Activated CD4-positive, alpha-beta memory T cell treated with anti-CD3 and anti-CD28 coated beads, Interleukin-2, amount 10 ng/mL, durations not matched to agents 7 days and 5 days (primary cell): ENCODE measurements around the gene OFD1. TPM values are rescaled to one million over a fixed set of nuclear protein-coding genes. Genes with fewer than 3 reads are reported as not detected.

Source experiments
- CTCF ChIA-PET: fragments of 350-600 bp; sonication (Branson Sonifier 250); formaldehyde crosslinking; loops from one replicate; lab custom pipeline; 2021; ENCODE audit warnings: antibody characterized with exemption, inconsistent platforms; lab: Charles Lee
- POLR2A ChIA-PET: fragments of 350-600 bp; sonication (Branson Sonifier 250); formaldehyde crosslinking; loops from one replicate; lab custom pipeline; 2021; ENCODE audit warnings: antibody characterized with exemption; lab: Charles Lee
- DNase-seq: peaks from one replicate; pipeline ENCODE4 v3.0.0-alpha.2; 2020
- H3K27ac Mint-ChIP-seq: one replicate; pipeline ENCODE4 v1.8.0; 2021; ENCODE audit warnings: mild to moderate bottlenecking, mixed read lengths
- H3K27me3 Mint-ChIP-seq: one replicate; pipeline ENCODE4 v1.8.0; 2021; ENCODE audit warnings: mixed read lengths
- H3K36me3 Mint-ChIP-seq: one replicate; pipeline ENCODE4 v1.8.0; 2021; ENCODE audit warnings: low read depth, mixed read lengths
- H3K4me1 Mint-ChIP-seq: one replicate; pipeline ENCODE4 v1.8.0; 2021; ENCODE audit warnings: mixed read lengths
- H3K4me3 Mint-ChIP-seq: one replicate; pipeline ENCODE4 v1.8.0; 2021; ENCODE audit warnings: mild to moderate bottlenecking, mixed read lengths
- H3K9me3 Mint-ChIP-seq: one replicate; pipeline ENCODE4 v1.8.0; 2021; ENCODE audit warnings: mixed read lengths
- total RNA-seq, 2 experiments: library from RNA; stranded (reverse); gene quantifications; one replicate each; pipeline ENCODE4 v1.2.3, GENCODE V29; 2021

OFD1 gene, protein sequence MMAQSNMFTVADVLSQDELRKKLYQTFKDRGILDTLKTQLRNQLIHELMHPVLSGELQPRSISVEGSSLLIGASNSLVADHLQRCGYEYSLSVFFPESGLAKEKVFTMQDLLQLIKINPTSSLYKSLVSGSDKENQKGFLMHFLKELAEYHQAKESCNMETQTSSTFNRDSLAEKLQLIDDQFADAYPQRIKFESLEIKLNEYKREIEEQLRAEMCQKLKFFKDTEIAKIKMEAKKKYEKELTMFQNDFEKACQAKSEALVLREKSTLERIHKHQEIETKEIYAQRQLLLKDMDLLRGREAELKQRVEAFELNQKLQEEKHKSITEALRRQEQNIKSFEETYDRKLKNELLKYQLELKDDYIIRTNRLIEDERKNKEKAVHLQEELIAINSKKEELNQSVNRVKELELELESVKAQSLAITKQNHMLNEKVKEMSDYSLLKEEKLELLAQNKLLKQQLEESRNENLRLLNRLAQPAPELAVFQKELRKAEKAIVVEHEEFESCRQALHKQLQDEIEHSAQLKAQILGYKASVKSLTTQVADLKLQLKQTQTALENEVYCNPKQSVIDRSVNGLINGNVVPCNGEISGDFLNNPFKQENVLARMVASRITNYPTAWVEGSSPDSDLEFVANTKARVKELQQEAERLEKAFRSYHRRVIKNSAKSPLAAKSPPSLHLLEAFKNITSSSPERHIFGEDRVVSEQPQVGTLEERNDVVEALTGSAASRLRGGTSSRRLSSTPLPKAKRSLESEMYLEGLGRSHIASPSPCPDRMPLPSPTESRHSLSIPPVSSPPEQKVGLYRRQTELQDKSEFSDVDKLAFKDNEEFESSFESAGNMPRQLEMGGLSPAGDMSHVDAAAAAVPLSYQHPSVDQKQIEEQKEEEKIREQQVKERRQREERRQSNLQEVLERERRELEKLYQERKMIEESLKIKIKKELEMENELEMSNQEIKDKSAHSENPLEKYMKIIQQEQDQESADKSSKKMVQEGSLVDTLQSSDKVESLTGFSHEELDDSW
- 10 to 100 TPM; 41.3 to 47.3 TPM for total RNA-seq

DNA sequence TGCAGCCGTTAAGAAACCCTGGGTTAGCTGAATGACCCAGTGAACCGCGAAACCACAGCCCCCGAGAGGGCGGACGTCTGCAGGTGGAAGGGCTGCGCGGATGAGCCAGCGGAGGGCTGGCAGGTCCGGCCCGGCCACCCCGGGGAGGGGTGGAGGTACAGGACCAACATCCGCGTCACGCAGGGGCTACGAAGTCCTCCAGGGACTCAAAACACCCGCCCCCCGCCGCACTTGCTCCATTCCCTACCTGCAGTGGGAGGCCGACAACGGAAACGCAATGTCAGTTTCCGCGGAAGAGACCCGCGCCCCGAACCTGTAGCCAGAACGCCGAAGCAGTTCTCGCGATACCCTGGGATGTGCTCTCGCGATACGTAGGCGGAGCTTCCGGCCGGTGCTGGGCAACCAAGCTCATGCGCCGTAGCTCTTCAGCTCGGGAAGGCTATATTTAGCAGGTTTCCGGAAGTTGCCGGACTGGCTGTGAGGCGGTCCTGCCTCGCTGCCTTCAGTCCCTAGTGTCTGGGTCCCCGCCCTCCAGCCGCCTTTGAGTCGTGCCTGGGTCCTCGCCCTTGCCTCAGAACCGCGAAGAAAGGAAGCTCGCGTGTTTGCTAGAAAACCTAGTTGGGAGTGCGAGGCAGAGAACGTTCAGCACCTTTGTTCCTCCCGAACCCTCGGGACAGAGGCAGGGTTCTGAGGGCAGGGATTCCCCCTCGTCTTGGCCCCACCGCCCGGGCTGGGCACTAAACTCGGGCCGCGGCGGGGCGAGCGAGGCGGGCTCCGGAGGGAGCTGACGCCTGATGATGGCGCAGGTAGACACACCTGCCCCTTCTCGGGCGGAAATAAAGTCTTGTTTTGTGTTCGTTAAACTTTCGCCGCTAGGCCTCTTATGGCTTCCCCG is at the start of gene OFD1, which contains the start of gene TRAPPC2:
Gene OFD1, plus strand, starts transcription at position 471 of the 895 bp plus-strand sequence. Its CDS starts 324 bp downstream, at position 795.
Gene TRAPPC2, minus strand, starts transcription at position 343 of the 895 bp plus-strand sequence. CDS start 14,657 bp downstream, outside the sequence.
- H3K36me3 Mint-ChIP-seq: peaks cover 45% of the 10 kb centered on the region

DNA sequence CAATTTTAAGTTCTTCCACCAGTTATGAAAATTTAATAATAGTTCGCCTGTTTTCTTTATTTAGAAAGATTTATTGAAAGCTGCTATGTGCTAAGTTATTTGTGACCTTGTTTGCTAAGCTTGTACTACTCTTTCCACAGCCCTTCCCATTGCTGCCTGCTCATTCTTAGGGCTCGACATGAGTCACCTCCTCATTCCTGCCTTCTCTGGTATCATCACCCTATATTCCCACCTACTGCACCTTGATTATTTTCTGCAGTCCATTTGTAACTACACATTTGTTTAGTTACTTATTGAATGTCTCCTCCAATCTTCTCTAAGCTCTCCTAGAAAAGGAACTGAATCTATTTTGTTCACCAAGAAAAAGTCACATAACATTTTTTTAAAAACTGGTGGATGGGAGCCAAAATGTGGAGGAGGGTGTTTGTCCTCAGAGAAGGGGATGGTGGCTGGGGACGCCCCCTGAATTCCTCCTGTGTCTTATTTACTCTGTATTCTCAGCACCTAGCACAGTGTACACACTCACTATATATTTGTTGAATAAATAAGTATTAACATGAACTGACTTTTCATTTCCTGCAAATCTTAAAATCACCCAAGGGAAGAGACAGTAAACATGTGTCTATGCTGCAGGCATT is 49.3 kb upstream of the OFD1 start:
- no peak overlapping the region for H3K27ac Mint-ChIP-seq
- H3K4me3 Mint-ChIP-seq: no peak overlapping the region
- DNase-seq: no peak
- no peaks in the 10 kb centered on the region for H3K27me3 Mint-ChIP-seq
- no peaks in the 10 kb centered on the region for H3K9me3 Mint-ChIP-seq
- CTCF ChIA-PET: no interaction called here
- H3K36me3 Mint-ChIP-seq: peaks cover under 1% of the 10 kb centered on the region
- H3K4me1 Mint-ChIP-seq: peaks cover 23% of the 10 kb centered on the region
- POLR2A ChIA-PET: no interaction called here

More for the DNA sequence above, at the start of gene OFD1, which contains the start of gene TRAPPC2:
- H3K4me1 Mint-ChIP-seq: peaks cover 51% of the 10 kb centered on the region
- H3K9me3 Mint-ChIP-seq: no peaks in the 10 kb centered on the region
- CTCF ChIA-PET: interaction anchor here (0.5 to 4.0 kb wide), 9 partner anchors 8 to 298 kb away, joined by 3 to 18 read pairs (median 3); no protein-coding TSS in a partner anchor
- H3K27ac Mint-ChIP-seq: peak within 1 kb of the TSS; percentile 96
- POLR2A ChIA-PET: interaction anchor here (0.7 to 4.7 kb wide), 30 partner anchors 9 to 943 kb away, joined by 3 to 62 read pairs (median 5); partner anchors contain the start of genes GEMIN8, PRPS2, RAB9A and TCEANC
- peak; percentile 92 for DNase-seq
- H3K4me3 Mint-ChIP-seq: peak within 1 kb of the TSS; percentile 90
- no peaks in the 10 kb centered on the region for H3K27me3 Mint-ChIP-seq

DNA sequence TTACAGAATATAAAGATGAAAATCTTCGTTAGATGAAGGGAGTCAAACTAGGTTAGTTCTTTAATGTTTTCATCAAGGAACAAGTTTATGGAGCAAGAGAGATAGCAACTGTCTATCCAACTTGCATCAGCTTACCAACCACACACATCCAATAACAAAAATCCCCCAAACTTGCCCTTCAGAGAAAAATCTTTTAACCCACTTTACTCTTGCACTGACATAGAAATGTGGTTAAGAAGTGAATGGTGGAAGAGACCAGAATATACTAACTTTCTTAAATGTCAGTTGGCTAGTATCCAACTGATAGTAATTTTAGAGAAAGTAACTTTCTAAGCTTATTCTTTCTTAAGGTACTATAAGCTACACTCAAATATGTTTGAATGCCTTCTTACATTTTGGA is 47.3 kb upstream of the OFD1 start:
- Mint-ChIP-seq H3K4me1 (peaks cover 36% of the 10 kb centered on the region), H3K27ac (no peak overlapping the region), H3K9me3 (no peaks in the 10 kb centered on the region), H3K4me3 (no peak overlapping the region), H3K36me3 (peaks cover 6% of the 10 kb centered on the region), H3K27me3 (no peaks in the 10 kb centered on the region)
- CTCF ChIA-PET: interaction anchor here (0.8 to 1.8 kb wide), 4 partner anchors 25 to 345 kb away, joined by 3 to 6 read pairs (median 3); no protein-coding TSS in a partner anchor
- no peak for DNase-seq
- POLR2A ChIA-PET: interaction anchor here (1.5 to 3.9 kb wide), 3 partner anchors 17 to 48 kb away, joined by 5 to 45 read pairs (median 8); partner anchors contain the start of genes OFD1, TCEANC and TRAPPC2

DNA sequence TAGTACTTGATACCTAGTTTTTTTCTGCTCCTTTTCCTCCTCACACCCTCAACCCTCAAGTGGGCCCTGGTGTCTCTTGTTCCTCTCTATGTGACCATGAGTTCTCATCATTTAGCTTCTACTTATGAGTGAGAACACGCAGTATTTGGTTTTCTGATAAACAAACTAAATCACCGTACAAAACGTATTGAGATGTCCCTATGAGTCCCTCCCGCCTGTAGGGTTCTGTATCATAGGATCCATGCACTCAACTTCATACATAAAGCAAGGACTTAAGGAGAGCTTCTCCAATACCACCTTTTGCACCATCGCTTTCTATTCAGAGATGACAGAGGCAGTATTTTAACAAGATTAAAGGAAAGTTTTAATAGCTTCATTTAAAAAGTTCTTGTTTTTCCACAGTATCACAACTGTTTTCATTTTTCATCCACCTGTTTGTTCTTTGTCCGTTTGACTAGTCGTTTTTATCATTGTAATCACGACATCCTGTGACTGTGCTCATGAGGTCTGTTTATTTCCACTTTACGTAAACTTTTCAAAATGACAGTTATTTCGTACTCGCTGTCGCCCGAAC is 46.1 kb upstream of the OFD1 start:
- no peaks in the 10 kb centered on the region for H3K27me3 Mint-ChIP-seq
- no peak for DNase-seq
- H3K4me3 Mint-ChIP-seq: peak overlapping the region; percentile 82
- ChIA-PET CTCF (interaction anchor here (1.0 to 1.8 kb wide), 5 partner anchors 26 to 344 kb away, joined by 3 to 6 read pairs (median 3); no protein-coding TSS in a partner anchor), POLR2A (interaction anchor here (0.7 to 3.9 kb wide), 10 partner anchors 9 to 341 kb away, joined by 3 to 45 read pairs (median 6); partner anchors contain the start of genes OFD1, TCEANC and TRAPPC2)
- peak overlapping the region; percentile 75 for H3K27ac Mint-ChIP-seq
- H3K9me3 Mint-ChIP-seq: no peaks in the 10 kb centered on the region
- H3K4me1 Mint-ChIP-seq: peaks cover 48% of the 10 kb centered on the region
- H3K36me3 Mint-ChIP-seq: peaks cover 6% of the 10 kb centered on the region

DNA sequence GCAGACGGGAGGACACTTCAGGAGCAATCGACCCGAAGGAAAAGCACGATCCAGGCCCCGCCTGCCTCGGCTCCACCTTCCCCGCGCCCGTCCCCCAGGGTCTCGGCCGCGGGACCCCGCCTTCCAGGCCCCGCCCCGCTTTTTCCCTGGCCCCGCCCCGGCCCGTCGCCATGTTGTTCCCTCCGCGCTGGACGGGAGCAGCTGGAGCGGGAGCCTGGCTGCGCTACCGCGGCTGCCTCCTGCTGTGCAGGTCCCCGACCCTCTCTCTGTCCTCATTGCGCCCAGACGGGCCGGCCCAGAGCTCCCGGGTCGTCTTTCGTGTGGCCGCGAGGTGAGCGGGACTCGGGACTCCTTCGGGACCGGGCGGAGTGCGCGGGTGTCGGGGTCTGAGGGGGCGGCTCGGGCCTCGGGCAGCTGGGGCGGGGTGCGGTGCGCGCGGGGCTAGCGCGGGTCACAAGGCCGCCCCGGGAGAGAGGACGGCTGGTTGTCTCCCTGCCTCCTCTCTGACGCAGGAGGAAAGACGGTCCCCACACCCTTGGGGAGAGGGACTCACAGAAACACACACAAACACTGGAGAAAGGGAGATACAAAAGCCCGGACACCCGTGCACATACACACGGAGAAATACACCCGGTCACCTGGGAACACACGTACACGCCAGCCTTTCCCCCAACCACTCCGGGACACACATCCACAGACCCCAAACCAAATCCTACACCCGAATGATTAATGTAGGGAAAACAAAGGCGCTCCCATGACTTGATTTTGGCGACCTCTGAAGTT is 45.4 kb upstream of the OFD1 start, which contains the start of gene RAB9A:
Gene RAB9A, plus strand, starts transcription at position 171 of the 783 bp plus-strand sequence. CDS start 19,619 bp downstream, outside the sequence.
- H3K36me3 Mint-ChIP-seq: peaks cover 6% of the 10 kb centered on the region
- ChIA-PET CTCF (interaction anchor here (1.1 to 2.0 kb wide), 4 partner anchors 27 to 66 kb away, joined by 3 to 7 read pairs (median 4); no protein-coding TSS in a partner anchor), POLR2A (interaction anchor here (0.9 to 3.9 kb wide), 9 partner anchors 8 to 46 kb away, joined by 3 to 45 read pairs (median 6); partner anchors contain the start of genes OFD1, TCEANC and TRAPPC2)
- H3K9me3 Mint-ChIP-seq: no peaks in the 10 kb centered on the region
- H3K27ac Mint-ChIP-seq: peak within 1 kb of the TSS; percentile 75
- H3K4me1 Mint-ChIP-seq: peaks cover 54% of the 10 kb centered on the region
- peak; percentile 78 for DNase-seq
- H3K27me3 Mint-ChIP-seq: no peaks in the 10 kb centered on the region
- H3K4me3 Mint-ChIP-seq: peak within 1 kb of the TSS; percentile 82

DNA sequence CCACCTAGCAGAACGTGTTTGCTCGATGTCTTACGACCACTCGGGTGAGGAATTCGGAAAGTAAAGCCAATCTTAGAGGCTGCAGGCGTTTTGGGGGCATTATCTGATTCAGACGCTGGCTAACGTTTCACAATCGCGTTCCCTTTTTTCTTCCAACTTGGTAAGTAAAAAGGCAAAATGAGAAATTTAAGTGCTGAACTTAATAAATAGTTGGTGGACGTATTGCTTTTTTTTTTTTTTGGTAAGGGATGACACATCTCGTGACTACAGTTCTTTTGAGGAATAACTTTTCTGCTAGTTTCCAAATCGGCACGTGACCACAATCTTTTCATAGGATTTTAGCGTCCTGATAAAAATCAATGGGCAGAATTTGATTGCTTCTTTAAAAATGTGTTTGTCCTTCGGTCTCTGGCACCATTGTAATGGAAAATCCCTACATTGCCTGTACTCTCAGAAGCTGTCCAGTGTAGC is 44.8 kb upstream of the OFD1 start:
- ChIA-PET CTCF (interaction anchor here (2.0 kb wide), 1 partner anchor 27 kb away, joined by 7 read pairs; no protein-coding TSS in a partner anchor), POLR2A (interaction anchor here (1.5 to 3.9 kb wide), 4 partner anchors 7 to 45 kb away, joined by 6 to 45 read pairs (median 12); partner anchors contain the start of genes OFD1 and TRAPPC2)
- peaks cover 58% of the 10 kb centered on the region for H3K4me1 Mint-ChIP-seq
- DNase-seq: no peak
- no peaks in the 10 kb centered on the region for H3K27me3 Mint-ChIP-seq
- peak overlapping the region; percentile 74 for H3K27ac Mint-ChIP-seq
- peaks cover 6% of the 10 kb centered on the region for H3K36me3 Mint-ChIP-seq
- no peaks in the 10 kb centered on the region for H3K9me3 Mint-ChIP-seq
- peak overlapping the region; percentile 82 for H3K4me3 Mint-ChIP-seq

DNA sequence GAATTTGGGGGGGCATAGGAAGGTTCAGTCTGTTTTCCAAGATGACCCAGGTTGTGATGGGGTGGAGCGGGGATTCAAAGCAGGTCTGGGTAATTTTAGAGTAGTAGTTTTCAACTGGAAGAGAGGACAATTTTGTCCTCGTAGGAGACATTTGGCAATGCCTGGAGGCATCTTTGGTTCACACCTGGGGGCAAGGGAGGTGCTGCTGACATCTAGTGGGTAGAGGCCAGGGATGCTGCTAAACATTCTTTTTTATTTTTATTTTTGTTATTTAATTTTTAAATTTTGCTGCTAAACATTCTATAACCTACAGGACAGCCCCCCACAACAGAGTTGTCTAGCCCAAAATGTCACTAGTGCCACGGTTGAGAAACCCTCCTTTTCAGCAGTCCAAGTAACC is 43.7 kb upstream of the OFD1 start:
- Mint-ChIP-seq H3K4me1 (peaks cover 57% of the 10 kb centered on the region), H3K36me3 (peaks cover 13% of the 10 kb centered on the region), H3K4me3 (peak overlapping the region; percentile 82), H3K9me3 (no peaks in the 10 kb centered on the region), H3K27ac (no peak overlapping the region), H3K27me3 (no peaks in the 10 kb centered on the region)
- ChIA-PET CTCF (interaction anchor here (2.0 kb wide), 1 partner anchor 28 kb away, joined by 7 read pairs; no protein-coding TSS in a partner anchor), POLR2A (interaction anchor here (3.0 kb wide), 1 partner anchor 44 kb away, joined by 14 read pairs; the partner anchor contains the start of genes OFD1 and TRAPPC2)
- no peak for DNase-seq

DNA sequence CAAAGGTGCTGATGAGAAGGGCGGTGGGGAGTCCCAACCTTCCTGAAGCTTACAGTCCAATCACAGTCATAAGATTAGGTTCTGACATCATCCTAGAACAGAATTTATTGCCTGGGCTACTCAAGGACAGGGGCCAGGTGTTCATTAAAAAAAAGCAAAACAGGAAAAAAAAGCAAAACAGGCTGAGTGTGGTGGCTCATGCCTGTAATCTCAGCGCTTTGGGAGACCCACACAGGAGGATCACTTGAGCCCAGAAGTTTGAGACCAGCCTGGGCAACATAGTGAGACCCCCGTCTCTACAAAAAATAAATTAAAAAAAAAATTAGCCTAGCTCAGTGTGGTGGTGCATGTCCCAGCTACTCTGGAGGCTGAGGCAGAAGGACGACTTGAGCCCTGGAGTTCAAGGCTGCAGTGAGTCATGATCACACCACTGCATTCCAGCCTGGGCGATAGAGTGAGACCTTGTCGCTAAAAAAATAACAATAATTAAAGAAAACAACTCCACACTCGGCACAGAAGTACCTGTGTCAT is 42.6 kb upstream of the OFD1 start:
- H3K27ac Mint-ChIP-seq: no peak overlapping the region
- no peak for DNase-seq
- H3K27me3 Mint-ChIP-seq: no peaks in the 10 kb centered on the region
- ChIA-PET POLR2A (interaction anchor here (1.2 to 3.0 kb wide), 2 partner anchors 22 to 43 kb away, joined by 3 to 14 read pairs; partner anchors contain the start of genes OFD1 and TRAPPC2), CTCF (interaction anchor here (1.2 kb wide), 1 partner anchor 42 kb away, joined by 3 read pairs; the partner anchor contains the start of genes OFD1 and TRAPPC2)
- H3K4me3 Mint-ChIP-seq: no peak overlapping the region
- H3K4me1 Mint-ChIP-seq: peaks cover 60% of the 10 kb centered on the region
- H3K36me3 Mint-ChIP-seq: peaks cover 13% of the 10 kb centered on the region
- H3K9me3 Mint-ChIP-seq: no peaks in the 10 kb centered on the region

DNA sequence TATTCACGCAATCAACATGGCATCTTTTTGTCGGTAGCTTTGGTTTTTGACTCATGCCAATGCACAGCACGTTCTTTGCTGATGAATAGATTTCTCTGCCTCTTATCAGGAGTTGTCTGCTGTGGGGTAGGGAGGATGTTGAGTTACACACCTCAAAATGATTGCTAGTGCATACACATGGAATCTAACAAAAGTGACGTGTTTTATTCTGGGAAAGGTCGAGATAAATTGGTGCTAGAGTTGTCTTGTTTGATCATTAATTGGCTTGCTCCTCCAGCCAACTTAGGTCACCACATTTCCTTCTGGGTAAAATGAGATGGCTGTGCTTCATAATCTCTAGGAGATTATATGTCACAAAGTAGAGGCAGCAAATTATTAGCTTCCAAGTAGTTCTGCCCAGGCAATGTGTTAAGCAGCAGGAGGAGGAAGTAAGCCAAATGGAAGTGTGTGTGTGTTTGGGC is 41.7 kb upstream of the OFD1 start:
- Mint-ChIP-seq H3K27me3 (no peaks in the 10 kb centered on the region), H3K36me3 (peaks cover 16% of the 10 kb centered on the region), H3K4me1 (peaks cover 62% of the 10 kb centered on the region), H3K4me3 (no peak overlapping the region), H3K9me3 (no peaks in the 10 kb centered on the region), H3K27ac (no peak overlapping the region)
- no peak for DNase-seq
- ChIA-PET CTCF (interaction anchor here (1.2 kb wide), 1 partner anchor 41 kb away, joined by 3 read pairs; the partner anchor contains the start of genes OFD1 and TRAPPC2), POLR2A (interaction anchor here (1.2 to 3.0 kb wide), 2 partner anchors 23 to 42 kb away, joined by 3 to 14 read pairs; partner anchors contain the start of genes OFD1 and TRAPPC2)
